HG02970 (cell line): ENCODE measurements around the gene JPT2.
A peak's percentile ranks its signal among the peaks of the same experiment; 100 is the strongest.
"Not testable (repeated sequence)": the region's sequence is repeated elsewhere in the genome, so short reads cannot be mapped to it uniquely, and the experiment has no call there.

Source experiments
- ATAC-seq: cut with Tn5 transposase; IDR thresholded peaks from one replicate; pipeline ENCODE4 v1.9.1; 2021; ENCODE audit warnings: mild to moderate bottlenecking, moderate library complexity, moderate number of reproducible peaks; ENCODE audit not compliant: unreplicated experiment, low FRiP score

JPT2 gene

GRCh38 chr16:1705688-1706385 lies 27.8 kb downstream of the JPT2 start, which contains the start of gene MAPK8IP3:
Gene MAPK8IP3 (plus strand): TSS chr16:1706195. CDS start chr16:1706340, 145 bp downstream.
- peak; percentile 90 for ATAC-seq

DNA sequence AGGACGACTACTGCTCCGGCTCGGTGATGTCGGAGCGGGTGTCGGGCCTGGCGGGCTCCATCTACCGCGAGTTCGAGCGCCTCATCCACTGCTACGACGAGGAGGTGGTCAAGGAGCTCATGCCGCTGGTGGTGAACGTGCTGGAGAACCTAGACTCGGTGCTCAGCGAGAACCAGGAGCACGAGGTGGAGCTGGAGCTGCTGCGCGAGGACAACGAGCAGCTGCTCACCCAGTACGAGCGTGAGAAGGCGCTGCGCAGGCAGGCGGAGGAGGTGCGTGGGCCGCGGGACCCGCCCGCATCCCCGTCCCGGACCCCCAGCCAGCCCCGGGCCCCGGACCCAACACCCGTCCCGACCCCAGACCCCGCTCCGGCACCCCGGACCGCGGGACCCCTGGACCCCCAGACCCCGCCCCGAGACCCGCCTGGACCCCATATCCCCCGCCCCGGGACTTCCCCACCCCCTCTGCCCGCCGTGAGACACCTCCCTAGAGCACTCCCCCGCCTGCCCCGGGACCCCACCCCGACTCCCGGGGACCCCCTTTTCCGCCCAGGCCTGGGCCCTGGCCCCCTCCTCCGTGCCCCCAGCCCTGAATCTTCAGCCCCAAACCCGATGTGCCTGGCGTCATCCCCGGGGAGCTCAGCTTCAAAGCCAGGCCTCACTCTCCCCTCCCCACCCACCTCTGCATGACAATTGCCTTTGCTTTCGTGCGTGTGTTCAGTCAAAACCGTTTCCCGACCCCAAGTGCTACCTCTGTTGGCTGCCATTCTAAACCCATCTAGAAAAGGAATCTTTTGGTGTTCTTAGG lies 28.5 kb downstream of the JPT2 start:
- peak; percentile 11 for ATAC-seq

GRCh38 chr16:1707193-1707790 lies 29.2 kb downstream of the JPT2 start:
- no peak for ATAC-seq

GRCh38 chr16:1708083-1708767 lies 30.1 kb downstream of the JPT2 start:
- ATAC-seq: no peak

- ATAC-seq: no peak
Observed at GRCh38 chr16:1708768-1709180, 30.7 kb downstream of the JPT2 start.

DNA sequence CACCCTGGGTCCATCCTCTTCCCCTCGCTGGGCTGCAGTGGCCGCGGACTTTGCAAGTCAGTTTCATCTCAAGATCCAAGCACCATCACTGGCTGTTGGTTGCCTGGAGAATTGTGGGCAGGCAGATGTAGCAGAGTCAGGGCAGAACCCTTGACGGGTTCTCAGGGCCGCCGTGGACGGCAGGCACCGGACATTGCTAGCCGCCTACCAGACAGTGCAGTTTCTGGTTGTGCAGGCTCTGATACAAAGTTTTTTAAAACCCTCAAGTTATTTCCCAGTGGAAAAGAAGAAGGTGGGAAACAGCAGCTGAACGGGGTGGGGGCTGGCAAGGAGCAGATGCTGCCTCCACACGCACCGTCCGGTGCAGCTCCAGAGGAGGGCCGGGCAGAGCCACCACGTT lies 31.3 kb downstream of the JPT2 start:
- no peak for ATAC-seq

GRCh38 chr16:1710811-1711507 lies 32.9 kb downstream of the JPT2 start:
- ATAC-seq: no peak

- ATAC-seq: no peak
Observed at GRCh38 chr16:1712791-1713261, 34.7 kb downstream of the JPT2 start.

- no peak for ATAC-seq
Observed at GRCh38 chr16:1713331-1713730, 35.3 kb downstream of the JPT2 start.

DNA sequence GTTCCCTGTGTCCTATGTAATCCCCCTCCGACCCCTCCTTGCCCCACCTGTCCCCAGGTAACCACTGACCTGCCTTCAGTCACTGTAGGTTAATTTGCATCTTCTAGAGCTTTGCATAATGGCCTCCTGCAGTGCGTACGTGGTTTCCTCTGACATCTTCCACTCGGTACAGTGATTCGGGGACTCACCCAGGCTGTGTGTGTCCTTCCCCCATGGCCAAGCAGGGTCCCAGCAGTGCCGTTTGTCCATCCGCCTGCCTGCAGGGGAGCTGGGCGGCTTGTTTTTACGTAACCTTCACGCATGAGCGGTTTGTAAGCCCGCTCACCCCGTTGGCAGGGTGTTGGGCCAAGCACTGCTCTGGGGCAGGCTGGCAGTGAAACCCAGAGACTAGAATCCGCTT lies 35.9 kb downstream of the JPT2 start:
- no peak for ATAC-seq

GRCh38 chr16:1715220-1715619 lies 37.1 kb downstream of the JPT2 start:
- ATAC-seq: no peak

DNA sequence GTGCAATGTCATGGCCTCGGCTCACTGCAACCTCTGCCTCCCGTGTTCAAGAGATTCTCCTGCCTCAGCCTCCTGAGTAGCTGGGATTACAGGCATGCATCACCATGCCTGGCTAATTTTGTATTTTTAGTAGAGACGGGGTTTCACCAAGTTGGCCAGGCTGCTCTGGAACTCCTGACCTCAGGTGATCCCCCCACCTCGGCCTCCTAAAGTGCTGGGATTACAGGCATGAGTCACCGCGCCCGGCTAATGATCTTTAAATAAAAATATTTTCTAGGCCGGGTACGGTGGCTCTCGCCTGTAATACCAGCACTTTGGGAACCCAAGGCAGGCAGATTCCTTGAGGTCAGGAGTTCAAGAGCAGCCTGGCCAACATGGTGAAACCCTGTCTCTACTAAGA lies 40.2 kb downstream of the JPT2 start:
- not testable (repeated sequence) for ATAC-seq

- not testable (repeated sequence) for ATAC-seq
Observed at GRCh38 chr16:1719559-1720229, 41.6 kb downstream of the JPT2 start.

DNA sequence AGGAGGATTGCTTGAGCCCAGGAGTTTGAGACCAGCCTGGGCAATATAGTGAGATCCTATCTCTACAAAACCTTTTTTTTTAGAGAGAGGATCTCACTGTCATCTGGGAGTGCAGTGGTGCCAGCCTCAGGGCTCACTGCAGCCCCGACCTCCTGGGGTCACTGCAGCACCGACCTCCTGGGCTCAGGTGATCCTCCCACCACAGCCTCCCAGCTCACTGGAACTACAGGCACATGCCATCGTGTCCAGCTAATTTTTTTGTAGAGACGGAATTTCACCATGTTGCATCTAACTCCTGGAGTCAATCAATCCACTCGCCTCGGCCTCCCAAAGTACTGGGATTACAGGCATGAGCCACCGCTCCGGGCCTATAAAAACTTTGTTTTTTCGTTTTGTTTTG lies 43.3 kb downstream of the JPT2 start:
- no peak for ATAC-seq

- no peak for ATAC-seq
Observed at GRCh38 chr16:1723450-1724147, 45.5 kb downstream of the JPT2 start.

DNA sequence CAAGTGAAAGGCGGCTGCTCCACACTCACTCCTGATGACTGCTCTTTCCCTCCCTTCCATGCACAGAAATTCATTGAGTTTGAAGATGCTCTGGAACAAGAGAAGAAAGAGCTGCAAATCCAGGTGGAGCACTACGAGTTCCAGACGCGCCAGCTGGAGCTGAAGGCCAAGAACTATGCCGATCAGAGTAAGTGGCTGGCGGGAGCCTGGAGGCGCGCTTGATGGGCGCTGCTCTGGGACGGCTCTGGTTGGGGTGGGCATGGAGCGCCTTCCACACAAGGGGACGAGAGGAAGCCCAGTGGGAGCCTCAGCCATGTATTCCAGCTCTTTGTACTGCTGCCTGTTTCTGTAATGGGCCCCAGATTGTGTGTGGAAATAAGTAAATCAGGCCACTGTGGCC lies 46.4 kb downstream of the JPT2 start:
- ATAC-seq: no peak

DNA sequence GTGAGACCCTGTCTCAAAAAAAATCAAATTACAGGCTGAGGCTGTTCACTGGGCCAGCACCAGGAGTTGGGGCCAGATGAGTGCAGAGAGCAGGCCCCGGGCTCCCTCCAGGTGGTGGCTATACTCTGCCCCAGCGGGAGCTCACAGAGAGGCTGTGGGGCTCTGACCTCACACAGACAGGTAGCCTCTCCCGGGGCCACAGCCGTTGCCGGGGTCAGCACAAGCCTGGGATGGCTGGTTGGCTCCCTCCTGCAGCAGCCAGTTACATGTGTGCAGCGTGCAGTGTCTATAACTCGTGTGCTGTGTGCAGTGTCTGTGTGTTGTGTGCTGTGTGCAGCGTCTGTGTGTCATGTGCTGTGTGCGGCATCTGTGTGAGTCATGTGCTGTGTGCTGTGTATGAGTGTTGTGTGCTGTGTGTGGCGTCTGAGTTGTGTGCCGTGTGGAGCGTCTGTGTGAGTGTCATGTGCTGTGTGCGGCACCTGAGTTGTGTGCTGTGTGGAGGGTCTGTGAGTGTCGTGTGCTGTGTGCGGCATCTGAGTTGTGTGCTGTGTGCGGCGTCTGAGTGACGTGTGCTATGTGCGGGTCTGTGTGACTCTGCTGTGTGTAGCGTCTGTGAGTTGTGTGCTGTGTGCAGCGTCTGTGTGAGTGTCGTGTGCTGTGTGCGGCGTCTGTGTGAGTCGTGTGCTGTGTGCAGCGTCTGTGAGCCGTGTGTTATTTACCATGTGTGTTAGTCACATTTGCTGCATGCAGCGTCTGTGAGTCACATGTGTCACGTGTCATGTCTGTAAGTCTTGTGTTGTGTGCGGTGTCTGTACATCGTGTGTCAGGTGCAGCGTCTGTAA lies 48.8 kb downstream of the JPT2 start:
- no peak for ATAC-seq
